HCT116 (cell line): ENCODE data around the gene RTN4.
"Not testable (repeated sequence)": the region's sequence is repeated elsewhere in the genome, so short reads cannot be mapped to it uniquely, and the experiment has no call there.

Experiments used
- CEBPB ChIP-seq: IDR thresholded peaks from 2 replicates; pipeline ENCODE4 v1.6.1; 2012; ENCODE audit warnings: low read depth
- CTCF ChIP-seq, 3 experiments: fragments of 200-600 bp in 1 of 3; sonication (generic) in 1 of 3; IDR thresholded peaks in 2 of 3; conservative IDR thresholded peaks in 1 of 3; 2 replicates each; pipeline ENCODE4 v1.5.1; 2012 to 2017; ENCODE audit warnings: low read depth in 2 of 3, low read length in 2 of 3, antibody characterized with exemption in 1 of 3, borderline replicate concordance in 1 of 3, control low read depth in 1 of 3, mild to moderate bottlenecking in 1 of 3, mixed read lengths in 1 of 3, mixed run types in 1 of 3, moderate library complexity in 1 of 3; ENCODE audit not compliant: insufficient read depth in 1 of 3
- ZFX ChIP-seq: fragments of 450-650 bp; IDR thresholded peaks from 2 replicates; pipeline ENCODE4 v1.6.1; 2017
- ZNF274 ChIP-seq: fragments of 200-500 bp; sonication (Bioruptor generic); IDR thresholded peaks from 2 replicates; pipeline ENCODE4 v1.6.1; 2014; ENCODE audit warnings: mild to moderate bottlenecking, low read depth, low read length, inconsistent platforms

GRCh38 chr2:54990694-54991093 is 59.6 kb downstream of the RTN4 start:
- TF ChIP-seq ZFX; CTCF (IDR thresholded peaks at IDR 0.05 in 2 of 3, conservative IDR thresholded peaks at IDR 0.05 in 1 of 3; ENCODE audit: borderline replicate concordance in 1 of 3, insufficient read depth in 1 of 3, low read depth in 2 of 3, low read length in 2 of 3); CEBPB; ZNF274: not testable (repeated sequence)
